ENCODE results near the gene SEMA5B. TPM values are rescaled to one million over a fixed set of nuclear protein-coding genes. Genes with fewer than 3 reads are reported as not detected.
A peak's percentile ranks its signal among the peaks of the same experiment; 100 is the strongest.

SEMA5B gene
- total RNA-seq, 2 donors from 2014 or later = 0.15 to 0.59 TPM

- intact Hi-C loops (cut with DNase I, micrococcal nuclease) = no loop called here
- peak in 1 of 2 donors; percentile 21 for DNase-seq
Observed at GRCh38 chr3:122921791-122922651, 105.5 kb downstream of the SEMA5B start.

GRCh38 chr3:122920986-122921385 lies 106.6 kb downstream of the SEMA5B start:
- intact Hi-C loops (cut with DNase I, micrococcal nuclease) = no loop called here
- DNase-seq (no peak), ATAC-seq (no peak)

More at GRCh38 chr3:122921791-122922651, 105.5 kb downstream of the SEMA5B start:
- ATAC-seq = peak; percentile 70

DNA sequence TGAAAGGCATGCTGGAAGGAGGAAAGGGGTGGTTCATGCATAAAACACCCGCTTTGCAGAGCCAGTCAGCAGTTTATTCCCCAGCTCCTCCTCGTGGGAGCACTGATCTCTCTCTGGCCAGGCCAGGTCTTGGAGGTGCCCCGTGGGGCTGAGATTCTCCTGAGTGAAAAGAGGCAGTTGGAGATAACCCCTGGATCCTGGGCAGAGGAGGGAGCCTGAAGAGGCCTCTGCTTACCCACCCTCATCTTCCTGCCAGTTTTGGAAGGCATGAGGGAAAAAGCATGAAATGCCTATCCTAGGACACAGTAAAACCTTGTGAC lies 108.3 kb downstream of the SEMA5B start:
- intact Hi-C loops (cut with DNase I, micrococcal nuclease) = no loop called here
- DNase-seq = no peak
- no peak for ATAC-seq

- DNase-seq (no peak), ATAC-seq (no peak)
- intact Hi-C loops (cut with DNase I, micrococcal nuclease) = no loop called here
Observed at GRCh38 chr3:122918576-122919290, 108.8 kb downstream of the SEMA5B start.

- no peak for ATAC-seq
- intact Hi-C loops (cut with DNase I, micrococcal nuclease) = no loop called here
- DNase-seq = no peak
Observed at GRCh38 chr3:122917412-122917811, 110.2 kb downstream of the SEMA5B start.

DNA sequence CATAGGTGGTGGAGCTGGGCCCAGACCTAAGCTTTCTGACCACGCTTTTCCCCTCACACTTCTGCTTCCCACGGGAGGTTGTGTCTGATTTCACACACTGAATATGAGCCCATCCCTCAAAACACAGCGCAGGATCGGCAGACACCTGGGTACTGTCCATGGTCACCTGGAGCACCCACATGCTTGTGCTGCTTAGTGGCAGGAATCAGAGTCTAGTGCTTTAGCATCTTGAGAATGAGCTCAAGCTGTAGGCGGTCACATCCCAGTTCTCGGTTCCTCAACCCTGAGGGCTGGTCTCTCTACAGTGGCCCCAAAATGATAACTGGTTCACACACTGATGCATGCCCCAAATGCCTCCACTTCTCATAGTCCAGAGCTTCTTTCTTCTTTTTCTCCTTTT lies 111.0 kb downstream of the SEMA5B start:
- DNase-seq (no peak), ATAC-seq (no peak)
- intact Hi-C loops (cut with DNase I, micrococcal nuclease) = no loop called here

DNA sequence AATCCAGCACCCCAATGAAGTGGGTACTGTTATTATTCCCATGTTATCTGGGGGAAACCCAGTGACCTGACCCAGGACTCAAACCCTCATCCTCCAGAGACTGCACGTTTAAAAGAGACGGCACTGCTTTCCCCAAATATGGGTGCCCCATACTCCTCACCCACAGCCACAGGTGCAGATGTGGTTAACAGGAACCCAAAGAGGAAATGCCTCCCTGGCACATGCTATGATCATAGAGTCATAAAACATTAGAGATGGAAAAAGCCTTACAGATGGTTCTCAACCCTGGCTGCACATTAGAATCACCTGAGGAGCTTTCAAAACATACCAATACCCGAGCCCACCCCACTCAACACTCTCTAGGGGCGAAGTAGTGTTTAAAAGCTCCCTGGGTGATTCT lies 111.5 kb downstream of the SEMA5B start:
- DNase-seq (no peak), ATAC-seq (no peak)
- intact Hi-C loops (cut with DNase I, micrococcal nuclease) = no loop called here

GRCh38 chr3:122915300-122916055 lies 112.1 kb downstream of the SEMA5B start:
- ATAC-seq (no peak), DNase-seq (no peak)
- intact Hi-C loops (cut with DNase I, micrococcal nuclease) = no loop called here

DNA sequence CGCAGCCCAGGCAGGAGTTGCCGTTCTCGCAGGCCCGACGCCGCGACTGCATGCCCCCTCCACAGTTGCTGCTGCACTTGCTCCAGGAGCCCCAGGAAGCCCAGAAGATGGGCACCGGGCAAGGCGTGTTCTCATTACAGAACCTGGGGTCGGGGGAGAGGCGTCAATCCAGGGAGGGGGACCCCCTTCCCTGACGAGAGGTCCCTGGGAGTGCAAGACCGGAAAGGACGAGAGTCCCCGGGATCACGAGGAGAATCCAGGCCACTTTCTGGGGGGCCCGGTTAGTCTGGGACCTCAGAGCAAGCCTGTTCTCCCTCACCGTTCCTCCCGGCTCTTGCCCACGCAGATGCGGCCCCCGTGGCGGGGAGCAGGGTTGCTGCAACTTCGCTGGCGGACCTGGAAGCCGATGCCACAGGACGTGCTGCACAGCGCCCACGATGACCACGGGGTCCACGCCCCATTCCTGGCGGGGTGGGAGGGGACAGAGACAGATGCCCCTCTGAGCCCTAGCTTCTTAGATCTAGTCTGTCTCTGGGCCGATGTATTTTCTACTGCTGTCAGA lies 113.9 kb downstream of the SEMA5B start:
- DNase-seq = no peak
- ATAC-seq = no peak
- intact Hi-C loops (cut with DNase I, micrococcal nuclease) = no loop called here

DNA sequence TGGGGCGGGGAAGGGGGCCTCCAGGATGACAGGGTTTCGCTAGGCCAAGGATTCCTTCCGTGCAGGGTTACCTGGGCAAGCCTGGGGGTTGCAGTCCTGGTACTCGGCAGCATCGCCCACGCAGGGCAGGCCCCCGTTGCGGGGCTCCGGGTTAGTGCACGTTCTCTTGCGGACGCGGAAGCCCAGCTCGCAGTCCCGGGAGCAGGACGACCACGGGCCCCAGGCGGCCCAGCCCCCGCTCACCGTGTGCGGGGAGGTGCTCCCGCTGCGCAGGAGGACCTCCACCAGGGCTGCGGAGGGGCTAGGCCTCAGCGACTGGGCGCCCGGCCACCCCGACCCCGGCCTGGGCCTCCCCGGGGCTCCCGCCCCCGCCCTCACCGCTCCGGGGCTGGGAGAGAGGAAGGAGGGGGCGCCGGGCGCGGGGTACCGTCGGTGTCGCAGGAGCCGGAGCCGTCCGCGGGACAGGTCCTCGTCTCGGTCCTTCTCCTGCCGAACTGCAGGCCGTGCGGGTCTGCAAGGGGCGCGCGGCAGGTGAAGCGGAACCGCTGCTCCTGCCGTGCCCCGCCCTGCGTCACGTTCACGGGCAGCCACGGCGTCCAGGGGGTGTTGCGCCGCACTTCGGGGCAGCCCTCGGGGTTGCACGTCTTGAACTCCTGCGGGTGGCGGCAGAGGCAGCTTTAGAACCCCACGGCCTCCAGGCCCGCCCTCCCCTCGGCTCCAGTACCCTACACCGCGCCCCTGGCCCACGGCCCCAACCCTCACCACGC lies 114.6 kb downstream of the SEMA5B start:
- intact Hi-C loops (cut with DNase I, micrococcal nuclease) = no loop called here
- no peak for ATAC-seq
- DNase-seq = no peak

DNA sequence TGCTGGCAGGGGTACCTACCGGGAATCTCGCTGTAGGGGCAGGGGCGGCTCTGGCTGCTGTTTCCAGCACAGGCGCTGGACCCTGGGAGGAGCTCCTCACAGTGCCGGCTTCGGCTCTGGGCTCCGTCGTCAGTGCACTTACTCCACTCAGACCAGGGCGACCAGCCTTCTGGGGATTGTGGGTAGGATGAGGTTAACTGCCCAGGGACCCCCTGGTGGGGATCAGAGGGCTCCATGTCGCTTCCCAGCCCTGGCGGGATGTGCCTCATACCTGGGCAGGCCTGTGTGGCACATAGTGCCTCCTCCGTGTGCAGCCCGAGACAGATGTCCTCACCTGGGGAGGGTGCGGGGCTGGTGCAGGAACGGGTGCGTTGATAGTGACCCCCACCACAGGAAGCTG lies 115.7 kb downstream of the SEMA5B start:
- intact Hi-C loops (cut with DNase I, micrococcal nuclease) = no loop called here
- DNase-seq (no peak), ATAC-seq (no peak)

- no peak for ATAC-seq
- intact Hi-C loops (cut with DNase I, micrococcal nuclease) = no loop called here
Observed at GRCh38 chr3:122908251-122908650, 119.3 kb downstream of the SEMA5B start.

GRCh38 chr3:122907471-122907870 lies 120.1 kb downstream of the SEMA5B start:
- intact Hi-C loops (cut with DNase I, micrococcal nuclease) = no loop called here
- DNase-seq (no peak), ATAC-seq (no peak)

More at GRCh38 chr3:122908251-122908650, 119.3 kb downstream of the SEMA5B start:
- no peak for DNase-seq

DNA sequence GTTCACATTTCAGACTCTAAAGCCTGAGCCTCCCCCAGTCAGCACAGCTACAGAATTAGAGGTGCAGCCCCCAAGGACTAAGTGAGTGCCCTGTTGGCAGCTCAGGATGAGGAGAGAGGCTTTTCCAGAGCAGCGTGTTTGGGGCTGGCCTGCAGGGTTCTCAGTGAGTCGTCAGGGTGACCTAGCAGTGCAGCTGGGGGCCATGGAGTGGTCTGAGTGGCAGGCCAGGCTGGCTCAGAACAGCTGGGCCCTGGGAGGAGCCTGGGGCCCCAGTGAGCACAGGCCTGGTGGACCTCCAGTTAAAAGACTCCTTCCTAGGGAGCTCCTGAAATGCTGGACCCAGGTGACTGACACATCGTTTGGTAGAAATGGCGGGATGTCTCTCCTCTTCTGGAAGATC lies 124.4 kb downstream of the SEMA5B start:
- DNase-seq (no peak), ATAC-seq (no peak)
- intact Hi-C loops (cut with DNase I, micrococcal nuclease) = no loop called here

DNA sequence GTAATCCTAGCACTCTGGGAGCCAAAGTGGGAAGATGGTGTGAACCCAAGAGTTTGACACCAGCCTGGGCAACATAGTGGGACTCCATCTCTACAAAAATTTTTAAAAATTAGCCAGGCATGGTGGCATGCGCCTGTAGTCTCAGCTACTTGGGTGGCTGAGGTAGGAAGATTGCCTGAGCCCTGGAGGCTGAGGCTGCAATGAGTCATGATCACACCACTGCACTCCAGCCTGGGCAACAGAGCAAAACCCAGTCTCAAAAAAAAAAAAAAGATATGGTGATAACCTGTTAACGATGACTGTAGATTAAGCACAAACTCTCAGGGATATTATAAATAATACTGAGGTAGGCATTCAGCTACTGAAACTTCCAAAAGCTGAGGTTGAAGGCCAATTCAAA lies 125.2 kb downstream of the SEMA5B start:
- no peak for ATAC-seq
- DNase-seq = no peak
- intact Hi-C loops (cut with DNase I, micrococcal nuclease) = no loop called here

DNA sequence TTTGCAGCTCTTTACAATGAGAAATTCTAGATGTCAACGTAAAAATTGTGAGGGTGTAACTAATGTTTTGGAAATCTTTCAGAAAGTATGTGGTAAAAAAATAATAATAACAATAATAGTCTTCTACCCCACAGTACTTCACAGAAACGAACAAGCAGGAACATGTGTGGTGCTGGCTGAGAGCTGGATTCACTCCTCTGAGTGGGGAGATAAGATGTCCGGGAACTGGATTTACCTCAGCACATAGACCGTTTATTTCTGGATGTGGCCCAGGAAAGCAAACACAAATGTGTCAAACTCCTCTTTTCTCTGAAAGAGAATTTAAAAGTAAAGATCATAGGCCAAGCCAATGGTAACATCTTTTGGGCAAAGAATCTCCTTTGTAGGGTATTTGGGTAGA lies 129.3 kb downstream of the SEMA5B start:
- intact Hi-C loops (cut with DNase I, micrococcal nuclease) = no loop called here
- ATAC-seq = no peak
- no peak for DNase-seq

GRCh38 chr3:122893754-122894668 lies 133.6 kb downstream of the SEMA5B start:
- DNase-seq = no peak
- ATAC-seq = no peak

GRCh38 chr3:122893282-122893681 lies 134.3 kb downstream of the SEMA5B start:
- intact Hi-C loops (cut with DNase I, micrococcal nuclease) = no loop called here
- ATAC-seq (no peak), DNase-seq (no peak)

More at GRCh38 chr3:122893754-122894668, 133.6 kb downstream of the SEMA5B start:
- intact Hi-C loops (cut with DNase I, micrococcal nuclease) = no loop called here
